NCI-H446 treated with DMSO at 0.1 percent for 48 hours (cell line): ENCODE measurements around the gene LYZL1.
"Not testable (repeated sequence)": the region's sequence is repeated elsewhere in the genome, so short reads cannot be mapped to it uniquely, and the experiment has no call there.

ENCODE experiments used
- DNase-seq: peaks from one replicate; lab custom pipeline; 2025; lab: John Stamatoyannopoulos, UW

LYZL1 gene

GRCh38 chr10:29308142-29308541 lies 19.3 kb downstream of the LYZL1 start:
- not testable (repeated sequence) for DNase-seq

- no peak for DNase-seq
Observed at GRCh38 chr10:29309465-29309864, 20.6 kb downstream of the LYZL1 start.

GRCh38 chr10:29310463-29310862 lies 21.6 kb downstream of the LYZL1 start:
- DNase-seq, result not testable (repeated sequence)

- DNase-seq, result no peak
Observed at GRCh38 chr10:29313071-29313470, 24.2 kb downstream of the LYZL1 start.

GRCh38 chr10:29314726-29315125 lies 25.9 kb downstream of the LYZL1 start:
- no peak for DNase-seq

- no peak for DNase-seq
Observed at GRCh38 chr10:29315814-29316213, 26.9 kb downstream of the LYZL1 start.

- DNase-seq, result no peak
Observed at GRCh38 chr10:29316308-29317026, 27.6 kb downstream of the LYZL1 start.

- DNase-seq, result no peak
Observed at GRCh38 chr10:29317027-29317420, 28.2 kb downstream of the LYZL1 start.

GRCh38 chr10:29317423-29318021 lies 28.7 kb downstream of the LYZL1 start:
- no peak for DNase-seq

- DNase-seq, result not testable (repeated sequence)
Observed at GRCh38 chr10:29318141-29319071, 29.5 kb downstream of the LYZL1 start.

- no peak for DNase-seq
Observed at GRCh38 chr10:29319205-29319781, 30.4 kb downstream of the LYZL1 start.

GRCh38 chr10:29320680-29321121 lies 31.8 kb downstream of the LYZL1 start:
- DNase-seq, result not testable (repeated sequence)

- DNase-seq, result no peak
Observed at GRCh38 chr10:29321656-29322055, 32.8 kb downstream of the LYZL1 start.

GRCh38 chr10:29322918-29323317 lies 34.0 kb downstream of the LYZL1 start:
- no peak for DNase-seq

GRCh38 chr10:29323367-29323766 lies 34.5 kb downstream of the LYZL1 start:
- DNase-seq, result no peak

GRCh38 chr10:29324220-29324841 lies 35.5 kb downstream of the LYZL1 start:
- DNase-seq, result no peak

GRCh38 chr10:29326299-29326698 lies 37.4 kb downstream of the LYZL1 start:
- no peak for DNase-seq

GRCh38 chr10:29326886-29327745 lies 38.2 kb downstream of the LYZL1 start:
- DNase-seq, result no peak

GRCh38 chr10:29327746-29328102 lies 38.9 kb downstream of the LYZL1 start:
- no peak for DNase-seq

GRCh38 chr10:29328983-29329382 lies 40.1 kb downstream of the LYZL1 start:
- no peak for DNase-seq

GRCh38 chr10:29329420-29329819 lies 40.5 kb downstream of the LYZL1 start:
- DNase-seq, result no peak
